ENCODE measurements around the gene BORCS5.

Gene BORCS5

GRCh38 chr12:12513416-12514006 lies 156.6 kb downstream of the BORCS5 start:
- Histone ChIP-seq H3K36me3 (ENCODE audit: control insufficient read depth, low read length) (no peaks in the 10 kb centered on the region), H3K9me2 (replicated peaks; ENCODE audit: control insufficient read depth, low read length) (no peaks in the 10 kb centered on the region), H3K4me3 (ENCODE audit: low read length) (no peak overlapping the region), H3K79me2 (ENCODE audit: control insufficient read depth, low read length) (no peaks in the 10 kb centered on the region), H3K27ac (ENCODE audit: low read depth, low read length) (no peak overlapping the region), H3F3A (ENCODE audit: control insufficient read depth, insufficient read depth) (no peaks in the 10 kb centered on the region), H3K4me2 (ENCODE audit: low read length) (no peak overlapping the region), H4K20me1 (ENCODE audit: control insufficient read depth, insufficient read depth, low read depth, low read length) (no peaks in the 10 kb centered on the region), H3K4me1 (ENCODE audit: control insufficient read depth, low read length) (no peaks in the 10 kb centered on the region), H3K9me3 (ENCODE audit: control insufficient read depth, insufficient read depth, low read length) (no peaks in the 10 kb centered on the region), H3K27me3 (ENCODE audit: control insufficient read depth, low read length) (peaks cover 18% of the 10 kb centered on the region)
- TF ChIP-seq, protein P1, sequence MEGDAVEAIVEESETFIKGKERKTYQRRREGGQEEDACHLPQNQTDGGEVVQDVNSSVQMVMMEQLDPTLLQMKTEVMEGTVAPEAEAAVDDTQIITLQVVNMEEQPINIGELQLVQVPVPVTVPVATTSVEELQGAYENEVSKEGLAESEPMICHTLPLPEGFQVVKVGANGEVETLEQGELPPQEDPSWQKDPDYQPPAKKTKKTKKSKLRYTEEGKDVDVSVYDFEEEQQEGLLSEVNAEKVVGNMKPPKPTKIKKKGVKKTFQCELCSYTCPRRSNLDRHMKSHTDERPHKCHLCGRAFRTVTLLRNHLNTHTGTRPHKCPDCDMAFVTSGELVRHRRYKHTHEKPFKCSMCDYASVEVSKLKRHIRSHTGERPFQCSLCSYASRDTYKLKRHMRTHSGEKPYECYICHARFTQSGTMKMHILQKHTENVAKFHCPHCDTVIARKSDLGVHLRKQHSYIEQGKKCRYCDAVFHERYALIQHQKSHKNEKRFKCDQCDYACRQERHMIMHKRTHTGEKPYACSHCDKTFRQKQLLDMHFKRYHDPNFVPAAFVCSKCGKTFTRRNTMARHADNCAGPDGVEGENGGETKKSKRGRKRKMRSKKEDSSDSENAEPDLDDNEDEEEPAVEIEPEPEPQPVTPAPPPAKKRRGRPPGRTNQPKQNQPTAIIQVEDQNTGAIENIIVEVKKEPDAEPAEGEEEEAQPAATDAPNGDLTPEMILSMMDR (IDR thresholded peaks at IDR 0.05; ENCODE audit: low read depth, low read length, poor library complexity, severe bottlenecking) = no peak
- no peak for TF ChIP-seq EZH2phosphoT487 (IDR thresholded peaks at IDR 0.05; ENCODE audit: borderline replicate concordance, low read length)

DNA sequence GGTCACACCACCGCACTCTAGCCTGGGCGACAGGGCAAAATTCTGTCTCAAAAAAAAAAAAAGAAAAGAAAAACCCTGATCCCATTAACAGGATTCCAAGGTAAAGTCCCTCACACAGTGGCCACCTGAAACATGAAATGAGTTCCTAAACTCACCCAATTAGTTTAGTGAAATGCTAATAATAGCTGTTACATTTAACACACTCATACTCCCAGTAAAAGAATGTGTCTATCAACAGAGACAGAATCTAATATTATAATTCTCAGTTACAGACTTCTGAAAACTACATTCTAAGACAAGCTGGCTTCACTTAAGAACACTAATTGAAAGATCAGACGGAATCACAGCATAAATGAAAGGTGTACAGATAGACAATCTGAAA lies 161.6 kb downstream of the BORCS5 start:
- Histone ChIP-seq H3K27ac (ENCODE audit: low read depth, low read length) (no peak overlapping the region), H3K36me3 (ENCODE audit: control insufficient read depth, low read length) (no peaks in the 10 kb centered on the region), H4K20me1 (ENCODE audit: control insufficient read depth, insufficient read depth, low read depth, low read length) (no peaks in the 10 kb centered on the region), H3K4me2 (ENCODE audit: low read length) (no peak overlapping the region), H3K27me3 (ENCODE audit: control insufficient read depth, low read length) (0 out of 2 replicates have a peak, but pooled peaks cover 4% of the 10 kb centered on the region), H3K9me2 (replicated peaks; ENCODE audit: control insufficient read depth, low read length) (no peaks in the 10 kb centered on the region), H3K9me3 (ENCODE audit: control insufficient read depth, insufficient read depth, low read length) (no peaks in the 10 kb centered on the region), H3F3A (ENCODE audit: control insufficient read depth, insufficient read depth) (no peaks in the 10 kb centered on the region), H3K79me2 (ENCODE audit: control insufficient read depth, low read length) (no peaks in the 10 kb centered on the region), H3K4me1 (ENCODE audit: control insufficient read depth, low read length) (0 out of 2 replicates have a peak, but pooled peaks cover 3% of the 10 kb centered on the region), H3K4me3 (ENCODE audit: low read length) (no peak overlapping the region)
- TF ChIP-seq, protein P1 (IDR thresholded peaks at IDR 0.05; ENCODE audit: low read depth, low read length, poor library complexity, severe bottlenecking) = no peak
- TF ChIP-seq EZH2phosphoT487 (IDR thresholded peaks at IDR 0.05; ENCODE audit: borderline replicate concordance, low read length) = no peak

GRCh38 chr12:12518919-12519318 lies 162.0 kb downstream of the BORCS5 start:
- H3K79me2 ChIP-seq (ENCODE audit: control insufficient read depth, low read length) = no peaks in the 10 kb centered on the region
- no peak for TF ChIP-seq EZH2phosphoT487 (IDR thresholded peaks at IDR 0.05; ENCODE audit: borderline replicate concordance, low read length)
- TF ChIP-seq, protein P1 (IDR thresholded peaks at IDR 0.05; ENCODE audit: low read depth, low read length, poor library complexity, severe bottlenecking) = no peak
- H3K4me2 ChIP-seq (ENCODE audit: low read length) = no peak overlapping the region
- no peaks in the 10 kb centered on the region for H4K20me1 ChIP-seq (ENCODE audit: control insufficient read depth, insufficient read depth, low read depth, low read length)
- no peaks in the 10 kb centered on the region for H3F3A ChIP-seq (ENCODE audit: control insufficient read depth, insufficient read depth)
- 0 out of 2 replicates have a peak, but pooled peaks cover 3% of the 10 kb centered on the region for H3K4me1 ChIP-seq (ENCODE audit: control insufficient read depth, low read length)
- H3K27ac ChIP-seq (ENCODE audit: low read depth, low read length) = no peak overlapping the region
- H3K36me3 ChIP-seq (ENCODE audit: control insufficient read depth, low read length) = no peaks in the 10 kb centered on the region
- H3K9me3 ChIP-seq (ENCODE audit: control insufficient read depth, insufficient read depth, low read length) = no peaks in the 10 kb centered on the region
- H3K27me3 ChIP-seq (ENCODE audit: control insufficient read depth, low read length) = 0 out of 2 replicates have a peak, but pooled peaks cover 3% of the 10 kb centered on the region
- no peak overlapping the region for H3K4me3 ChIP-seq (ENCODE audit: low read length)
- H3K9me2 ChIP-seq (replicated peaks; ENCODE audit: control insufficient read depth, low read length) = no peaks in the 10 kb centered on the region
